Stimulated activated CD4-positive, alpha-beta T cell treated with anti-CD3 and anti-CD28 coated beads, Interleukin-4, amount 100 ng/mL, for 48 hours (primary cell): ENCODE data around the gene FBP2.
"Not testable (repeated sequence)": the region's sequence is repeated elsewhere in the genome, so short reads cannot be mapped to it uniquely, and the experiment has no call there.

Source experiments
- DNase-seq, 2 donors: peaks; one replicate each; pipeline ENCODE4 v3.0.0-alpha.2; 2020; ENCODE audit warnings: low read depth in 2 of 2

Gene FBP2

GRCh38 chr9:94563548-94563947 is 30.1 kb downstream of the FBP2 start:
- DNase-seq, result no peak

- DNase-seq, result peak in 1 of 2 donors; percentile 3
Measured at GRCh38 chr9:94560237-94560636, 33.4 kb downstream of the FBP2 start.

- no peak for DNase-seq
Measured at GRCh38 chr9:94557376-94557775, 36.2 kb downstream of the FBP2 start.

GRCh38 chr9:94554439-94555331 is 38.9 kb downstream of the FBP2 start, which contains the start of gene PCAT7:
Gene PCAT7 (plus strand): TSS chr9:94555083.
- DNase-seq, result peak; percentile 22 to 23

GRCh38 chr9:94554078-94554438 is 39.6 kb downstream of the FBP2 start:
- no peak for DNase-seq

- no peak for DNase-seq
Measured at GRCh38 chr9:94553029-94553938, 40.3 kb downstream of the FBP2 start.

GRCh38 chr9:94545940-94546339 is 47.7 kb downstream of the FBP2 start:
- no peak for DNase-seq

GRCh38 chr9:94544335-94544734 is 49.3 kb downstream of the FBP2 start:
- not testable (repeated sequence) for DNase-seq

GRCh38 chr9:94538908-94539307 is 54.7 kb downstream of the FBP2 start:
- DNase-seq, result no peak

- DNase-seq, result no peak
Measured at GRCh38 chr9:94534901-94535300, 58.7 kb downstream of the FBP2 start.

- no peak for DNase-seq
Measured at GRCh38 chr9:94533601-94534000, 60.0 kb downstream of the FBP2 start.

- no peak for DNase-seq
Measured at GRCh38 chr9:94533155-94533554, 60.5 kb downstream of the FBP2 start.

GRCh38 chr9:94528886-94529285 is 64.7 kb downstream of the FBP2 start:
- DNase-seq, result no peak

GRCh38 chr9:94526951-94527350 is 66.7 kb downstream of the FBP2 start:
- no peak for DNase-seq

GRCh38 chr9:94526271-94526670 is 67.4 kb downstream of the FBP2 start:
- DNase-seq, result no peak

GRCh38 chr9:94525396-94526035 is 68.1 kb downstream of the FBP2 start:
- no peak for DNase-seq

- no peak for DNase-seq
Measured at GRCh38 chr9:94517254-94517653, 76.4 kb downstream of the FBP2 start.

- DNase-seq, result no peak
Measured at GRCh38 chr9:94514722-94515121, 78.9 kb downstream of the FBP2 start.

- DNase-seq, result no peak
Measured at GRCh38 chr9:94511955-94512265, 81.7 kb downstream of the FBP2 start.

GRCh38 chr9:94511134-94511954 is 82.3 kb downstream of the FBP2 start:
- no peak for DNase-seq
